ENCODE data around the gene ACACA.
A peak's percentile ranks its signal among the peaks of the same experiment; 100 is the strongest.

The ACACA gene

GRCh38 chr17:37246085-37246484, 160.6 kb downstream of the ACACA start:
- CTCF ChIA-PET: interaction anchor here (0.7 kb wide), 1 partner anchor 53 kb away, joined by 3 read pairs; no protein-coding TSS in a partner anchor
- no peak for TF ChIP-seq ARNT (IDR thresholded peaks at IDR 0.05)
- no peak for TF ChIP-seq SUZ12 (IDR thresholded peaks at IDR 0.05)
- TF ChIP-seq FOXM1 (IDR thresholded peaks at IDR 0.05; ENCODE audit: borderline replicate concordance): no peak
- TF ChIP-seq TARDBP (IDR thresholded peaks at IDR 0.05): no peak
- TF ChIP-seq LEF1 (IDR thresholded peaks at IDR 0.05; ENCODE audit: borderline replicate concordance): no peak
- no peak for TF ChIP-seq PKNOX1 (IDR thresholded peaks at IDR 0.05)
- TF ChIP-seq ZNF384 (IDR thresholded peaks at IDR 0.05): no peak
- no peak for TF ChIP-seq HDGF (IDR thresholded peaks at IDR 0.05; ENCODE audit: borderline replicate concordance)
- no peak for TF ChIP-seq NFRKB (IDR thresholded peaks at IDR 0.05)
- no peak for TF ChIP-seq FOXA1 (IDR thresholded peaks at IDR 0.05)
- no peak for TF ChIP-seq ELF4 (IDR thresholded peaks at IDR 0.05)
- no peak for TF ChIP-seq L3MBTL2 (conservative IDR thresholded peaks at IDR 0.05)
- TF ChIP-seq CTBP1 (IDR thresholded peaks at IDR 0.05; ENCODE audit: borderline replicate concordance): no peak
- no peak for TF ChIP-seq FOXK2 (IDR thresholded peaks at IDR 0.05)
- no peak for DNase-seq (ENCODE audit: extremely low spot score)
- POLR2A ChIA-PET: no interaction called here

GRCh38 chr17:37240381-37240780, 166.3 kb downstream of the ACACA start:
- TF ChIP-seq ARNT (IDR thresholded peaks at IDR 0.05) (no peak), FOXK2 (IDR thresholded peaks at IDR 0.05) (no peak), SUZ12 (IDR thresholded peaks at IDR 0.05) (no peak), NFRKB (IDR thresholded peaks at IDR 0.05) (no peak), ELF4 (IDR thresholded peaks at IDR 0.05) (no peak), L3MBTL2 (conservative IDR thresholded peaks at IDR 0.05) (no peak), BHLHE40 (IDR thresholded peaks at IDR 0.05; ENCODE audit: borderline replicate concordance) (no peak), LEF1 (IDR thresholded peaks at IDR 0.05; ENCODE audit: borderline replicate concordance) (no peak), FOXA1 (IDR thresholded peaks at IDR 0.05) (no peak), CTBP1 (IDR thresholded peaks at IDR 0.05; ENCODE audit: borderline replicate concordance) (no peak), SP1 (IDR thresholded peaks at IDR 0.05) (no peak), FOXM1 (IDR thresholded peaks at IDR 0.05; ENCODE audit: borderline replicate concordance) (no peak), TARDBP (IDR thresholded peaks at IDR 0.05) (no peak), PKNOX1 (IDR thresholded peaks at IDR 0.05) (no peak), ZNF384 (IDR thresholded peaks at IDR 0.05) (no peak), HDGF (IDR thresholded peaks at IDR 0.05; ENCODE audit: borderline replicate concordance) (no peak)
- POLR2A ChIA-PET: interaction anchor here (1.0 kb wide), 1 partner anchor 639 kb away, joined by 3 read pairs; the partner anchor contains the start of gene MRM1
- no peak for DNase-seq (ENCODE audit: extremely low spot score)
- CTCF ChIA-PET: interaction anchor here (0.6 to 1.2 kb wide), 7 partner anchors 9 to 639 kb away, joined by 3 to 5 read pairs (median 3); partner anchors contain the start of gene MRM1

- POLR2A ChIA-PET: interaction anchor here (1.0 kb wide), 1 partner anchor 638 kb away, joined by 3 read pairs; the partner anchor contains the start of gene MRM1
- CTCF ChIA-PET: interaction anchor here (0.6 to 1.2 kb wide), 7 partner anchors 8 to 639 kb away, joined by 3 to 5 read pairs (median 3); partner anchors contain the start of gene MRM1
- peak; percentile 6 for DNase-seq (ENCODE audit: extremely low spot score)
- TF ChIP-seq FOXA1 (IDR thresholded peaks at IDR 0.05) (no peak), PKNOX1 (IDR thresholded peaks at IDR 0.05) (no peak)
Observed at GRCh38 chr17:37239690-37240334, 166.8 kb downstream of the ACACA start.

GRCh38 chr17:37234106-37234505, 172.5 kb downstream of the ACACA start:
- POLR2A ChIA-PET: no interaction called here
- no peak for DNase-seq (ENCODE audit: extremely low spot score)
- TF ChIP-seq HDGF (IDR thresholded peaks at IDR 0.05; ENCODE audit: borderline replicate concordance) (no peak), ZNF384 (IDR thresholded peaks at IDR 0.05) (no peak), ARNT (IDR thresholded peaks at IDR 0.05) (no peak), FOXK2 (IDR thresholded peaks at IDR 0.05) (no peak), SUZ12 (IDR thresholded peaks at IDR 0.05) (no peak), LEF1 (IDR thresholded peaks at IDR 0.05; ENCODE audit: borderline replicate concordance) (no peak), SP1 (IDR thresholded peaks at IDR 0.05) (no peak), FOXA1 (IDR thresholded peaks at IDR 0.05) (no peak), FOXM1 (IDR thresholded peaks at IDR 0.05; ENCODE audit: borderline replicate concordance) (no peak), PKNOX1 (IDR thresholded peaks at IDR 0.05) (no peak), NFRKB (IDR thresholded peaks at IDR 0.05) (no peak), ELF4 (IDR thresholded peaks at IDR 0.05) (no peak)
- CTCF ChIA-PET: no interaction called here

GRCh38 chr17:37233036-37233435, 173.6 kb downstream of the ACACA start:
- no peak for TF ChIP-seq ZNF384 (IDR thresholded peaks at IDR 0.05)
- TF ChIP-seq SUZ12 (IDR thresholded peaks at IDR 0.05): no peak
- TF ChIP-seq L3MBTL2 (conservative IDR thresholded peaks at IDR 0.05): no peak
- no peak for TF ChIP-seq TARDBP (IDR thresholded peaks at IDR 0.05)
- no peak for TF ChIP-seq CTBP1 (IDR thresholded peaks at IDR 0.05; ENCODE audit: borderline replicate concordance)
- no peak for TF ChIP-seq ELF4 (IDR thresholded peaks at IDR 0.05)
- TF ChIP-seq FOXM1 (IDR thresholded peaks at IDR 0.05; ENCODE audit: borderline replicate concordance): no peak
- TF ChIP-seq NFRKB (IDR thresholded peaks at IDR 0.05): no peak
- no peak for TF ChIP-seq SP1 (IDR thresholded peaks at IDR 0.05)
- no peak for TF ChIP-seq ARNT (IDR thresholded peaks at IDR 0.05)
- no peak for TF ChIP-seq BHLHE40 (IDR thresholded peaks at IDR 0.05; ENCODE audit: borderline replicate concordance)
- TF ChIP-seq LEF1 (IDR thresholded peaks at IDR 0.05; ENCODE audit: borderline replicate concordance): no peak
- ChIA-PET CTCF (no interaction called here), POLR2A (no interaction called here)
- DNase-seq (ENCODE audit: extremely low spot score): no peak

All from HEK293T (cell line).